HUES48 (cell line): ENCODE data around the gene TLE1.
A peak's percentile ranks its signal among the peaks of the same experiment; 100 is the strongest.

Experiments used
- H3K27ac ChIP-seq: one replicate; pipeline ENCODE4 v1.7.0; 2013; ENCODE audit warnings: low read depth, low read length, inconsistent platforms
- H3K27me3 ChIP-seq: 2 replicates; pipeline ENCODE4 v1.6.1; 2013; ENCODE audit warnings: mild to moderate bottlenecking, low read length; ENCODE audit not compliant: control insufficient read depth, insufficient read depth
- H3K36me3 ChIP-seq: 2 replicates; pipeline ENCODE4 v1.6.1; 2013; ENCODE audit warnings: low read length; ENCODE audit not compliant: control insufficient read depth, insufficient read depth
- H3K4me1 ChIP-seq: 2 replicates; pipeline ENCODE4 v1.6.1; 2013; ENCODE audit warnings: mild to moderate bottlenecking, low read length; ENCODE audit not compliant: control insufficient read depth, insufficient read depth
- H3K4me3 ChIP-seq: 2 replicates; pipeline ENCODE4 v1.5.1; 2013; ENCODE audit warnings: mild to moderate bottlenecking, low read depth, low read length
- H3K9ac ChIP-seq: 2 replicates; pipeline ENCODE4 v1.6.1; 2013; ENCODE audit warnings: mild to moderate bottlenecking, low read depth, low read length, moderate library complexity
- H3K9me3 ChIP-seq: 2 replicates; pipeline ENCODE4 v1.6.1; 2013; ENCODE audit warnings: low read length; ENCODE audit not compliant: control insufficient read depth, insufficient read depth

TLE1 gene

DNA sequence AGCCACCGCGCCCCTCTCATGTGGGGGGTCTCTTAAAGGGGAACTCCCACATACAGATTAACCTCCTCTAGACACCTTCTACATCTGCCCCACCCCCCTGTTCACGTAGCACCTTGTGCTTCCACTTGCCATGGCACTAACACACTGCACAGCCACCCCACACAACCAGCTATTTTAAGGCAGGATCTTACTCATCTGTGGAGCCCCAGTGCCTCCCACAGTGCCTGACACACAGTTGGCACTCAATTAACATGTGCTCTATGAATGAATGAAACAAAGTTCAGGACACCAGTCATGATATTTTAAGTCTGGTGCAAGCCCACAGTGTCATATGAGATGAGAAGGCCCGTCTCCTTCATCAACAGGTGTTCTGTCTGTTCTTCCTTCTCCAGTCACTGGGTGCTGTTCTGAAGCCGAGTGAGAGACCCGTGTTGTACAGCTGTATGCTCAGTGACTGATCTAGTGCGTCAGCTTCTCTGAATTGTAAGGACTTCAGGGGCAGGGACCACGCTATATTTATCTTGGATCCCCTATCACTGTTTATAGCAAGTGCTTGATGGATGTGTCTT, 149.1 kb downstream of the TLE1 start:
- no peak overlapping the region for H3K9ac ChIP-seq
- peaks cover 6% of the 10 kb centered on the region; the same call in 1 of the 2 replicates for H3K4me1 ChIP-seq
- no peak overlapping the region for H3K27ac ChIP-seq
- no peaks in the 10 kb centered on the region for H3K27me3 ChIP-seq
- H3K36me3 ChIP-seq, result no peaks in the 10 kb centered on the region
- H3K4me3 ChIP-seq, result no peak overlapping the region
- no peaks in the 10 kb centered on the region for H3K9me3 ChIP-seq

DNA sequence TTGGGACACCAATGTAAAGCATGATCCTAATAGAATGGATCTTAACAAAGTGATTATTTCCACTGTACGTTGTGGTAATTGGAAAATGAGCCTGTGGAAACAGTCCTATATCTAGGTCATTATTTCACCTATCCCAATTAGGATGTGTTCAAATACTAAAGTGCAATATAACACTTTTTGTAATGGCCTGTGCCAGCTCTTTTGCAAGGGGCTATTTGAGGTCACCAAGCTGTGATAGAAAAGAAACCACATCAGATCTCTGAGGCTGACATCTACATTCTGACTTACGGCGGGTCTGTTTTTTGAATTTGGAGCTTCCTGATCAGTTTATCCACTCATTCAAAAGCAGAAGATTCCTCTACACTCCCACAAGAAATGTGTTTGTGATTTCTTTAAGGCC, 150.0 kb downstream of the TLE1 start:
- no peak overlapping the region for H3K27ac ChIP-seq
- H3K4me3 ChIP-seq, result no peak overlapping the region
- H3K4me1 ChIP-seq, result peaks cover 9% of the 10 kb centered on the region; the same call in 1 of the 2 replicates
- H3K9ac ChIP-seq, result no peak overlapping the region
- H3K9me3 ChIP-seq, result no peaks in the 10 kb centered on the region
- H3K27me3 ChIP-seq, result no peaks in the 10 kb centered on the region
- H3K36me3 ChIP-seq, result no peaks in the 10 kb centered on the region

DNA sequence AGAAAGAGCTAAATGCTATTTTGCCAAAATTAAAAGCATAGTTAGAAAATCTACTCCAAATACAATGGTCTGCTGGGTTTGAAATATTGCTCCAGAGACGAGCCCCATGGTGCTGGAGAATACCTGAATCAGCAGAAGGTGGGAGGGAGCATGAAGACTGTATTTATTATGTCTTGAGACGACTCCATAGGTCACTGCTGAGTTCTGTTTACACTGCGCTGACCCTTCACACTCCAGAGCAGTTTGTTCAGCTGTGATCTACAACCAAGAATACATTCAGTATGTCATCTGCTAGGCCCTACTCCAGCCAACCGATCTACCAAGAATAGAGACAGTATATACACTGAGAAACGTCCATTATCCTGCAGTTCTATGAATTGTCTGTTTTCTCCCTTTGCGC, 150.5 kb downstream of the TLE1 start:
- Histone ChIP-seq H3K36me3 (no peaks in the 10 kb centered on the region), H3K4me3 (no peak overlapping the region), H3K27ac (no peak overlapping the region), H3K4me1 (peaks cover 14% of the 10 kb centered on the region; the same call in 1 of the 2 replicates), H3K9ac (no peak overlapping the region), H3K9me3 (no peaks in the 10 kb centered on the region), H3K27me3 (no peaks in the 10 kb centered on the region)

DNA sequence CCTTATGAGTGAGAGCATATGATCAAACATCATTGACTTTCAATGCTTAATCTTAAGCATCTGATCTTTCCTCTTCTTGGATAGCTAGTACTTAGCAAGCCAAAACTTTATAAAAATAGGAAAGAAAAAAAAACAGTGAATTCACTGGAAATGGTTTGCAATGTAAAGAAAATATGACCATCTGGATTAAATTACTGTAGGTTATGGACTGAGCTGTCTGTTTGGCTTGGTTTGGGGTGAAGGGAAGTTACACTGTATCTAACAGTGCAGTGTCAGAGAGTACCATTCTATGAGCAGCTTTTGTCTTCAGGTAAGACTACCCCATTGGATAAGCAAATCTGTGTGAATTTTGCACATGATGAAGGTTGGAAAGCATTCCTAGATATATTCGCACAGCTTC, 151.4 kb downstream of the TLE1 start:
- Histone ChIP-seq H3K9me3 (no peaks in the 10 kb centered on the region), H3K36me3 (no peaks in the 10 kb centered on the region), H3K27ac (no peak overlapping the region), H3K9ac (no peak overlapping the region), H3K27me3 (no peaks in the 10 kb centered on the region), H3K4me1 (peaks cover 19% of the 10 kb centered on the region; the same call in 1 of the 2 replicates), H3K4me3 (no peak overlapping the region)

DNA sequence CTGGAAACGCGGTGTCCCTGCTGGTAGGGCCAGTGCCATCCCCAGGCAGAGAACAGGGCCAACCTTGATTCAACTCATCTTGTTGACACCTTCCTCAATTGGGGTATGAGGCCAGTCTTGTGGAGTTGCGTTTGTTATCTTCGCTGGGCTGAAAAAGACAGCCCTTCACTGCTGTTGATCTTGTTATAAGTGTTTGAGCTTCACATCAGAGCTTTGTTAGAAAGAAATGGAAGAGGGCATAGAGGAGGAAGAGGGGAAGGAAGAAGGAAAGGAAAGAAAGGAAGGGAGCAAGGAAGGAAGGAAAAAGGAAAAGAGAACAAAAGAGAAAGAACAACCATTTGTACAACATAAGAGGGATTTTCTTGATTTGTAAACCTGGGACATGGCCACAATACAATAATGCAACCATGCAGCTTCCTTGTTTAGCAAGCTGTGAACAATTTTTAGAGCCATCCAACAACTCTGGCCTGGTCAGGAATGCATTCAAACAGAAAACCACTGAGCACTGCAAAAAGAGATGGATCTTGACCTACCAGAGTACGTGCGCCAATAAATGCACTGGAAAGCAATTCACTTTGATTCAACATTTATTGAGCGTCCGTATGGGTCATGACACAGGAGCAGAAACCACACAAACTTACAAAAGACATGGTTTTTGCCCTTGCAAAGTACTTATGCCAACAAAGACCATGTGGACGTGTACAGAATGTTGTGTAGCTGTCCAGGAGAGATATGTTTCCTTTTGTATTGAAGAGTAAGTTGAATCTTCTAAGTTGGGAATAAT, 152.9 kb downstream of the TLE1 start:
- Histone ChIP-seq H3K9me3 (no peaks in the 10 kb centered on the region), H3K27me3 (no peaks in the 10 kb centered on the region), H3K27ac (no peak overlapping the region), H3K4me3 (no peak overlapping the region), H3K4me1 (peaks cover 19% of the 10 kb centered on the region; the same call in 1 of the 2 replicates), H3K9ac (no peak overlapping the region), H3K36me3 (no peaks in the 10 kb centered on the region)

DNA sequence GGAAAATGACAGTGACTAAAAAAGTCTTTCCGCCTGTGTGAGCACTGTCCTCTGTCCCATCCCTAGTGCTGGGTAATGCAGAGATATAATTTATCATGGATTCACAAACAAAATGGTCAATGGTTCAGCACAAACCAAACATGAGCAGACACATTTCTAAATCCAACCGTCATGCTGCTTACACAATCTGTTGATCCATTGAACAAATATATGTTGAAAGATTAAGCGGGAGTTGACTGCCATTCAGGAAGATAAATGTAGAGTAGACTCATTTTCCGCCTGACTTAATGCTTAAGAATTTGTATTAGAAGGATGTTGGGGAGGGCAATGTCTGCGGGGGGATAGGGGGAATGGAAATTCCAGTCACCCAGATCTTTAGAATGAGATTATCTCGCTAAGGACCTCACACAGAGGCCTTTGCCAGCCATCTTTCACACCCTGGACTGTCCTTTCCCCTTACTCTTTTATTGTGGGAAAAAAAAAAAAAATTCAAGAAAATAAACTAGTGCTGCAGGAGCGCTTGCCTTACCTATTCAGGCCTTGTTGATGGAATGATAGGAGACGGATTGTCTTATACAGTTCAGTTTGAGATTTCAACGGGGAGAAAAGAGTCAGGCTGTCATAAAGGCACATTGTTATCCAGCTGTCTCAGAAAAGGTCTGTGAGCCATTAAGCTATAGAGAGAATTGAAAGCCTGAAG, 153.7 kb downstream of the TLE1 start:
- Histone ChIP-seq H3K4me1 (peaks cover 19% of the 10 kb centered on the region; the same call in 1 of the 2 replicates), H3K27ac (no peak overlapping the region), H3K4me3 (no peak overlapping the region), H3K27me3 (no peaks in the 10 kb centered on the region), H3K9me3 (no peaks in the 10 kb centered on the region), H3K36me3 (no peaks in the 10 kb centered on the region), H3K9ac (no peak overlapping the region)

DNA sequence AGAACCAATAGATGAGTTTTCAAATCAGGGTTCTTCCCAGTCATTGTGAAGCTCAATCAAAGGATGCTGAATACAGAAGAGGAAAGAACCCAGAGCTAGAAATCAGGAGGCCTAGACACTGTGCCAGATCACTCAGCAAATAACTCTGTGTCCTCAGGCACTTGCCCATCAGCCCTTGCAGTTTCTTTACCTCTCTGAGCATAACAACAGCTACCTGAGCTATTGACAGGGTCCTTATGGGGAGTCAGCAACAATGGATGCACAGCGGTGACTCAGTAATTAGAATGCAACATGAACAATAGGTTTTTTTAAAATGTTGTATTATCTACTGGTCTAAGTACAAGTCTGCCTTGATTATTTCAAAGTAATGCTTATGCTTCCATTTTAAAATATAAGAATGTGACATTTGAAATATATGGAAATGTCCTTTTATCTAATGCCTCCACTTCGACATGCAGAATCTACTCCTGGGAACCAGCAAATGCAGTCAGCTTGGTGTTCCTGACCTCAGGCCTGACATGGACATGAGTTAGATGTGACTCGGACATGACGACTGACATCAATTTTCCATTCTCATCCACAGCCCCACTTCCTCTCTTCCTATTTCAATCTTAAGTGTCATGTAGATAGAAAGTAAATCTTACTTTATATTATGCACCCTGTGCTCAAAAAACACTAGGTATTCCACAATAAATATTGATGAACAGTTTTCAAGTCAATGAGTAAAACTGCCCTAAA, 155.0 kb downstream of the TLE1 start:
- no peaks in the 10 kb centered on the region for H3K36me3 ChIP-seq
- peak overlapping the region; percentile 7 for H3K27ac ChIP-seq
- no peaks in the 10 kb centered on the region for H3K9me3 ChIP-seq
- no peak overlapping the region for H3K9ac ChIP-seq
- no peak overlapping the region for H3K4me3 ChIP-seq
- peaks cover 22% of the 10 kb centered on the region; the same call in 1 of the 2 replicates for H3K4me1 ChIP-seq
- no peaks in the 10 kb centered on the region for H3K27me3 ChIP-seq
